SU-DHL-6 (cell line): ENCODE data around the gene MYPOP.

Experiments used
- H2AFZ ChIP-seq: fragments of 200-600 bp; sonication (generic); 2 replicates; pipeline ENCODE4 v1.6.1; 2014; ENCODE audit warnings: low read depth, mild to moderate bottlenecking, moderate library complexity, mixed read lengths, antibody characterized with exemption, low read length; ENCODE audit not compliant: severe bottlenecking
- H3F3A ChIP-seq: fragments of 200-600 bp; shearing (Covaris generic); 2 replicates; pipeline ENCODE4 v1.6.0; 2016; ENCODE audit warnings: antibody characterized with exemption, mild to moderate bottlenecking; ENCODE audit not compliant: insufficient read depth
- H3K27ac ChIP-seq: fragments of 200-600 bp; sonication (generic); 2 replicates; pipeline ENCODE4 v1.5.1; 2016; ENCODE audit warnings: low read depth, mild to moderate bottlenecking, low read length, moderate library complexity, mixed read lengths
- H3K27me3 ChIP-seq: fragments of 200-600 bp; sonication (generic), shearing (Covaris generic); 2 replicates; pipeline ENCODE4 v1.6.0; 2014; ENCODE audit warnings: mild to moderate bottlenecking, low read length
- H3K36me3 ChIP-seq: fragments of 200-600 bp; sonication (generic); 2 replicates; pipeline ENCODE4 v1.6.1; 2014; ENCODE audit warnings: mild to moderate bottlenecking, low read length, mixed read lengths
- H3K4me2 ChIP-seq: fragments of 300-600, 200-600 bp; shearing (Covaris generic), sonication (generic); 2 replicates; pipeline ENCODE4 v1.6.0; 2014; ENCODE audit warnings: low read length, low read depth, mild to moderate bottlenecking; ENCODE audit not compliant: poor library complexity, severe bottlenecking
- H3K4me3 ChIP-seq: fragments of 200-600 bp; sonication (generic); 2 replicates; pipeline ENCODE4 v1.5.1; 2014; ENCODE audit warnings: antibody characterized with exemption, low read length, mild to moderate bottlenecking, mixed read lengths; ENCODE audit not compliant: insufficient read depth, poor library complexity, severe bottlenecking
- H3K79me2 ChIP-seq: fragments of 200-600 bp; sonication (generic); 2 replicates; pipeline ENCODE4 v1.6.1; 2014; ENCODE audit warnings: mild to moderate bottlenecking, low read length, moderate library complexity; ENCODE audit not compliant: insufficient read depth
- H3K9ac ChIP-seq: fragments of 200-600 bp; sonication (generic); 2 replicates; pipeline ENCODE4 v1.7.0; 2014; ENCODE audit warnings: mild to moderate bottlenecking, low read length
- H3K9me2 ChIP-seq: fragments of 200-600 bp; sonication (generic); replicated peaks from 2 replicates; pipeline ENCODE4 v1.6.1; 2014; ENCODE audit warnings: low read length; ENCODE audit not compliant: insufficient read depth
- H3K9me3 ChIP-seq: fragments of 200-600 bp; sonication (generic); 2 replicates; pipeline ENCODE4 v1.6.1; 2014; ENCODE audit warnings: low read length, mixed read lengths; ENCODE audit not compliant: insufficient read depth
- H4K20me1 ChIP-seq: fragments of 200-600 bp; sonication (generic); 2 replicates; pipeline ENCODE4 v1.6.1; 2014; ENCODE audit warnings: low read depth, mild to moderate bottlenecking, antibody characterized with exemption, low read length, moderate library complexity, mixed read lengths
- CTCF ChIP-seq: fragments of 200-600 bp; sonication (generic); IDR thresholded peaks from one replicate; pipeline ENCODE4 v1.5.1; 2017; ENCODE audit warnings: antibody characterized with exemption, mild to moderate bottlenecking, low read length, moderate library complexity; ENCODE audit not compliant: insufficient read depth, poor library complexity, severe bottlenecking
- EZH2phosphoT487 ChIP-seq: fragments of 200-600 bp; sonication (generic), shearing (Covaris generic); conservative IDR thresholded peaks from 2 replicates; pipeline ENCODE4 v1.6.1; 2018; ENCODE audit warnings: mild to moderate bottlenecking, antibody characterized with exemption, low read length, moderate library complexity, mixed read lengths

Gene MYPOP

GRCh38 chr19:45908956-45909355 is 6.5 kb upstream of the MYPOP start:
- H2AFZ ChIP-seq = no peak overlapping the region
- TF ChIP-seq EZH2phosphoT487 = no peak
- TF ChIP-seq CTCF = no peak
- no peak overlapping the region for H3K27ac ChIP-seq
- no peaks in the 10 kb centered on the region for H4K20me1 ChIP-seq
- no peaks in the 10 kb centered on the region for H3K79me2 ChIP-seq
- no peaks in the 10 kb centered on the region for H3K36me3 ChIP-seq
- no peaks in the 10 kb centered on the region for H3F3A ChIP-seq
- no peak overlapping the region for H3K4me3 ChIP-seq
- H3K9me2 ChIP-seq = no peaks in the 10 kb centered on the region
- no peak overlapping the region for H3K4me2 ChIP-seq
- H3K9ac ChIP-seq = no peak overlapping the region
- H3K27me3 ChIP-seq = no peaks in the 10 kb centered on the region
- no peaks in the 10 kb centered on the region for H3K9me3 ChIP-seq

DNA sequence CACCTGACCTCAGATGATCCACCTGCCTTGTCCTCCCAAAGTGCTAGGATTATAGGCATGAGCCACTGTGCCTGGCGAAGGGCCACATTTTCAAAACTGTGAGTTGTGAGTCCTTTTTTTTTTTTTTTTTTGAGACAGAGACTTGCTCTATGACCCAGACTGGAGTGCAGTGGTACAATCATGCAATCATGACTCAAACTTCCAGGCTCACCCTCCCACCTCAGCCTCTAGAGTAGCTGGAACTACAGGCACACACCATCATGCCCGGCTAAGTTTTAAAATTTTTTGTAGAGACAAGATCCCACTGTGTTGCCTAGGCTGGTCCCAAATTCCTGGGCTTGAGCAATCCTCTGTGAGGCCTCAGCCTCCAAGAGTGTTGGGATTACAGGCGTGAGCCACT is 3.8 kb upstream of the MYPOP start:
- Histone ChIP-seq H3K4me2 (no peak overlapping the region), H3K27me3 (no peaks in the 10 kb centered on the region), H2AFZ (no peak overlapping the region), H3K36me3 (no peaks in the 10 kb centered on the region), H3K9me2 (no peaks in the 10 kb centered on the region), H3K9ac (no peak overlapping the region), H3F3A (no peaks in the 10 kb centered on the region), H3K4me3 (no peak overlapping the region), H3K79me2 (peaks cover 9% of the 10 kb centered on the region; the same call in 1 of the 2 replicates), H4K20me1 (no peaks in the 10 kb centered on the region), H3K9me3 (no peaks in the 10 kb centered on the region), H3K27ac (no peak overlapping the region)
- TF ChIP-seq CTCF = no peak
- no peak for TF ChIP-seq EZH2phosphoT487

DNA sequence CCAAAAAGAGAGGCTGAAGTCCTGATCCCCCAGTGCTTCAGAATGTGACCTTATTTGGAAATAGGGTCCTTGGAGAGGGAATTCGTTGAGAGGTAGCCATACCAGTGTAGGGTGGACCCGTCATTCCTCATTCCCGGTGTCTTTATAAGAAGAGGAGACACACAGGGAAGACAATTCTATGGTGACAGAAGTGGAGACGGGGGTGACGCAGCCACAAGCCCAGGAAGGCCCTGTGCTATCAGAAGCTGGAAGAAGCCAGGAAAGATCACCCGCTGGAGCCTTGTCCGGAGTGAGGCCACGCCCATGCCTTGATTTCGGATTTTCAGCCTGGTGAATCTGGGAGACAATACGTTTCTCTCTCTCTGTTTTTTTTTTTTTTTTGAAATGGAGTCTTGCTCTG is 2.6 kb upstream of the MYPOP start:
- Histone ChIP-seq H3K27ac (no peak overlapping the region), H3K27me3 (no peaks in the 10 kb centered on the region), H3K4me2 (no peak overlapping the region), H3K36me3 (no peaks in the 10 kb centered on the region), H2AFZ (no peak overlapping the region), H3K4me3 (no peak overlapping the region), H3K79me2 (peaks cover 17% of the 10 kb centered on the region; the same call in 1 of the 2 replicates), H3F3A (no peaks in the 10 kb centered on the region), H3K9me3 (no peaks in the 10 kb centered on the region), H3K9me2 (no peaks in the 10 kb centered on the region), H3K9ac (no peak overlapping the region), H4K20me1 (no peaks in the 10 kb centered on the region)
- TF ChIP-seq CTCF (no peak), EZH2phosphoT487 (no peak)
